Chondrocyte (in vitro differentiated cells): ENCODE measurements around the gene PPFIA2. TPM values are rescaled to one million over a fixed set of nuclear protein-coding genes. Genes with fewer than 3 reads are reported as not detected.

Experiments
- DNase-seq: peaks from one replicate; pipeline ENCODE4 v3.0.0; 2021; ENCODE audit warnings: mixed read lengths, low spot score
- H3K27ac Mint-ChIP-seq: one replicate; pipeline ENCODE4 v1.8.0; 2021; ENCODE audit warnings: mild to moderate bottlenecking, moderate library complexity, mixed read lengths; ENCODE audit not compliant: unreplicated experiment
- H3K27me3 Mint-ChIP-seq: 2 replicates; pipeline ENCODE4 v1.8.0; 2021; ENCODE audit warnings: low read depth, mixed read lengths
- H3K36me3 Mint-ChIP-seq: 2 replicates; pipeline ENCODE4 v1.8.0; 2021; ENCODE audit warnings: low read depth, mixed read lengths
- H3K4me1 Mint-ChIP-seq: 2 replicates; pipeline ENCODE4 v1.8.0; 2021; ENCODE audit warnings: low read depth, mild to moderate bottlenecking, mixed read lengths
- H3K4me3 Mint-ChIP-seq: one replicate; pipeline ENCODE4 v1.8.0; 2021; ENCODE audit warnings: mild to moderate bottlenecking, moderate library complexity, mixed read lengths; ENCODE audit not compliant: unreplicated experiment
- H3K9me3 Mint-ChIP-seq: 2 replicates; pipeline ENCODE4 v1.8.0; 2021; ENCODE audit warnings: low read depth, mixed read lengths
- CTCF ChIP-seq: fragments of 200-600 bp; sonication (generic); IDR thresholded peaks from 2 replicates; pipeline ENCODE4 v1.5.0; 2021; ENCODE audit warnings: antibody characterized with exemption, mild to moderate bottlenecking, moderate library complexity
- total RNA-seq: library from RNA; stranded (reverse); gene quantifications from 3 replicates; pipeline ENCODE4 v1.2.1, GENCODE V29; 2021

The PPFIA2 gene
- total RNA-seq, 1 donor from 2014 or later: not detected

GRCh38 chr12:81261508-81262207, 497.5 kb downstream of the PPFIA2 start:
- Mint-ChIP-seq H3K9me3 (no peaks in the 10 kb centered on the region), H3K4me3 (no peak overlapping the region), H3K4me1 (no peaks in the 10 kb centered on the region), H3K27ac (no peak overlapping the region), H3K36me3 (no peaks in the 10 kb centered on the region), H3K27me3 (no peaks in the 10 kb centered on the region)
- DNase-seq: no peak
- no peak for TF ChIP-seq CTCF

GRCh38 chr12:81259360-81259759, 499.8 kb downstream of the PPFIA2 start:
- TF ChIP-seq CTCF: no peak
- Mint-ChIP-seq H3K4me1 (no peaks in the 10 kb centered on the region), H3K4me3 (no peak overlapping the region), H3K27me3 (no peaks in the 10 kb centered on the region), H3K9me3 (no peaks in the 10 kb centered on the region), H3K27ac (no peak overlapping the region), H3K36me3 (no peaks in the 10 kb centered on the region)
- DNase-seq: no peak

GRCh38 chr12:81257947-81258551, 501.1 kb downstream of the PPFIA2 start:
- H3K36me3 Mint-ChIP-seq: no peaks in the 10 kb centered on the region
- no peak for DNase-seq

GRCh38 chr12:81255947-81256346, 503.2 kb downstream of the PPFIA2 start:
- H3K36me3 Mint-ChIP-seq: no peaks in the 10 kb centered on the region
- H3K27me3 Mint-ChIP-seq: no peaks in the 10 kb centered on the region
- H3K4me3 Mint-ChIP-seq: no peak overlapping the region
- no peak overlapping the region for H3K27ac Mint-ChIP-seq
- no peaks in the 10 kb centered on the region for H3K9me3 Mint-ChIP-seq
- no peaks in the 10 kb centered on the region for H3K4me1 Mint-ChIP-seq
- no peak for TF ChIP-seq CTCF
- no peak for DNase-seq

More at GRCh38 chr12:81257947-81258551, 501.1 kb downstream of the PPFIA2 start:
- no peak overlapping the region for H3K27ac Mint-ChIP-seq
- no peak overlapping the region for H3K4me3 Mint-ChIP-seq
- H3K27me3 Mint-ChIP-seq: no peaks in the 10 kb centered on the region
- no peaks in the 10 kb centered on the region for H3K4me1 Mint-ChIP-seq
- peak; percentile 88 for TF ChIP-seq CTCF
- H3K9me3 Mint-ChIP-seq: no peaks in the 10 kb centered on the region

GRCh38 chr12:81255456-81255855, 503.7 kb downstream of the PPFIA2 start:
- H3K9me3 Mint-ChIP-seq: no peaks in the 10 kb centered on the region
- no peaks in the 10 kb centered on the region for H3K36me3 Mint-ChIP-seq
- no peak for TF ChIP-seq CTCF
- no peaks in the 10 kb centered on the region for H3K4me1 Mint-ChIP-seq
- H3K27ac Mint-ChIP-seq: no peak overlapping the region
- no peak overlapping the region for H3K4me3 Mint-ChIP-seq
- DNase-seq: no peak
- H3K27me3 Mint-ChIP-seq: no peaks in the 10 kb centered on the region
